HG02678 (cell line): ENCODE data around the gene CNGB1.
"Not testable (repeated sequence)": the region's sequence is repeated elsewhere in the genome, so short reads cannot be mapped to it uniquely, and the experiment has no call there.

Experiments used
- ATAC-seq: cut with Tn5 transposase; IDR thresholded peaks from one replicate; pipeline ENCODE4 v1.9.1; 2021; ENCODE audit warnings: mild to moderate bottlenecking, moderate library complexity; ENCODE audit not compliant: unreplicated experiment

CNGB1 gene

DNA sequence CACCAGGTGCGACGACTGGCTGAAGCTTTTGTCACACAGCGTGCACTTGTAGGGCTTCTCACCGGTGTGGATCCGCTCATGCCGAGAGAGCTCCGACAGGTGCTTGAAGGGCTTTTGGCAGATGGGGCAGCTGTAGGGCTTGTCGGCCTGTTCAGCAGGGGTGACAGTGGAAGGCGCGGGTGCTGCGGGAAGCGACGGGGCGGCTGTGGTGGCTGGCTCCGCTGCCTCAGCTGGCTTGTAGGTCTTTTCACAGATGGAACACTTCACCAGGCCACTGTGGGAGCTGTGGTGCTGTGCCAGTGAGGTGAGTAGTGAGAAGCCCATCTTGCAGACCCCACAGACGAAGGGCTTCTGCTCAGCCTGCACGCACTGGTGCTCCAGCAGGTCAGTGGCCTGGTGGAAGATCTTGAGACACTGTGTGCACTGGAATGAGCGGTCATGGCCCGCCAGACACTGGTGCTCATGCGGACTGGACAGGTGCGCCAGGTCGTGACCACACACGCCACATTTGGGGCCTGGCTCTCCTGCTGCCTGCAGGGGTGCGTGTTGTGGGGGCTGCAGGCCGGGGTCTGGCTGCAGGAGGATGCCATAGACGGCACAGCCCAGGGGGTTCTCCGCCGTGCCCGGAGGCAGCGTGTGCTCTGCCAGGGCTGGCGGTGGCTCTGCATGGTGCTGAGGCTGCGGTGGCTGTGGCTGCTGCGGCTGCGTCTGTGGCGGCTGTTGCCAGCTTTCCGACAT lies 26.8 kb upstream of the CNGB1 start:
- ATAC-seq, result no peak

DNA sequence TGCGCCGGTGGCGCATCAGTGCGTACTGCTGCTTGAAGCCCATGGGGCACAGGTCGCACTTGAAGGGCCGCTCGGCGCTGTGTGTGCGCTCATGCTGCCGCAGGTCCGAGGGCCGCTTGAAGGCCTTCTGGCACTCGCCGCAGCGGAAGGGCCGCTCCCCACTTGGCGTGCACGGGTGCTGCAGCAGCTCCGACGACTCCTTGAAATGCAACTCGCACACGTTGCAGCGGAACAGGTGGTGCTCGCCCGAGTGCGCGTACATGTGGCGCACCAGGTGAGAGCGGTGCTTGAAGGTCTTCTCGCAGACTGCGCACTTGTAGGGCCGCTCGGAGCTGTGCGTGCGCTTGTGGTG lies 26.2 kb upstream of the CNGB1 start:
- ATAC-seq, result no peak

DNA sequence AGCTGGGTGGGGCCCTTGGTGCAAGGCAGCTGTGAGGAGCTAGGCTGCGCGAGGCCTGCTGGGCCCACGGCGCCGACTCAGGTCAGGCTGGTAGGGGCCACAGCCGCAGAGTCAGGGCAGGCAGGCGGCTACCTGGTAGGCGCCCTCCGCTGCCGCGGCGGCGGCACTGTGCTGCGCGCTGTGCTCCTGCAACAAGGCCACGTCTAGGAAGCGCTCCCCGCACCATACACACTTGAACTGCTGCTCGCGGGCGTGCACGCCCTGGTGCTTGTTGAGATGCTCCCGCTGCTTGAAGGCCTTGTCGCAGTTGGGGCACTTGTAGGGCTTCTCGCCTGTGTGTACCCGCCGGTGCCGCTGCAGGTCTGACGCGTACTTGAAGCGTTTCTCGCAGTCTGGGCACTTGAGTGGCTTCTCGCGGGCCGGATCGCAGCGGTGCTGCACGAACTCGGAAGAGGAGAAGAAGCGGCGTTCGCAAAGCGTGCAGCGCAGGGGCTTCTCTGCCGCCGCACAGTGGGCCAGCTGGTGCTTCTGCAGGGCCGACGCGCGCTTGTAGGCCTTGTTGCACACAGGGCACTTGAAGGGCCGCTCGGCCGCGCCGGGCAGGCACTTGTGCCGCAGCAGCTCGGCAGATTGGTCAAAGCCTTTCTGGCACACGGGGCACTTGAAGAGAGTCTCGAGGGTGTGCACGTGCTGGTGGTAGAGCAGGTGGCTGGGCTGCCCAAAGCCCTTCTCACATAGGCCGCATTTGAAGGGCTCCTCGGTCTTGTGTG lies 25.7 kb upstream of the CNGB1 start:
- no peak for ATAC-seq

DNA sequence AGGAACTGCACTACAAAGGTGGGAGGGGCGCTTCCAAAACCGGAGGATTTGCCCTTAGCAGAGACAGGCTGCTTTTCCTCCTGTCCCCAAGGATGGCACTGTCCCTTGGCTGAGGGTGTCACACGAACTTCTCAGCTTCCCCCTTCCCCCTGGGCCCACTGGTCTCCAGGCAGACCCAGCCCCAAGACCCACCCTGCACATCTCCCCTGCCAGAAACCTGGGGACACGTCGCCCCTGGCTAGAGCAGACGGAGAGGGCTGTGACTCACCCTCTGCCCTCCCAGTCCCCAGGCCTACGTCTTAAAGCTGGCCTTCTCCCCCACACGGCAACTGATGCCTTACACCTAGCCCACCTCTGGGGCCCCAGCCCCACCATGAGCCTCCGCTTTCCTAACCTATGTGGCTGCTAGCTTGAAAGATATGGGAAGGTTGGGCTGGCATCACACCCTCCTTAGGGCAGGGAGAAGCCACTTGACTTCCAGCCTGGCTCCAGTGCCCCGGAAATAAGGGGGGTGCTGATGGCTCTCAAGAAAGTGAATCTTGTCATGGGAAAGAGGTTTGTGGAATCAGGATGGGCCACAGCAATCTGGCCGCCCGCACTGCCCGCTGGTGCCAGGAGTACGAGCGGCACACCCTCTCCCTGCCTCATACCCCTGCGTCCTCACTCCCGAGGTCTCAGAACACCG lies 24.9 kb upstream of the CNGB1 start:
- ATAC-seq, result no peak

DNA sequence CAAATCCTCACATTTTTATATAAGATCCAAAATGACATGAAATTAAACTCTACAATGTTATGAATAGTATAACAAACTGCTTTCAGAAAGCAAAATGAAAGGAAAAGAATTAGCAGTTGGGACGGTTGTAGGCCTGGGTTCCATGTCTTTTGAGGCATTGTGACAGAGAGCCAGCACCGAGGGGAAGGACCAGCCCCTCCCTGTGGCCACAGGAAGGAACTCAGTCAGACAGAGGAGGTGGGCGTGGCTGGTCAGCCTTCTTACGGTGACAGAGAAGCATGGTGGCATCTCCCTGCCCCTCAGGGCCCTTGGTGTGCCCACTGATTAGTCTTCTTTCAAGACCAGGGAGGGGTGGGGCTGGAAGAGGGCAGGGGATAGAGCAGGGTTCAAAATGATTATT lies 23.9 kb upstream of the CNGB1 start:
- no peak for ATAC-seq

DNA sequence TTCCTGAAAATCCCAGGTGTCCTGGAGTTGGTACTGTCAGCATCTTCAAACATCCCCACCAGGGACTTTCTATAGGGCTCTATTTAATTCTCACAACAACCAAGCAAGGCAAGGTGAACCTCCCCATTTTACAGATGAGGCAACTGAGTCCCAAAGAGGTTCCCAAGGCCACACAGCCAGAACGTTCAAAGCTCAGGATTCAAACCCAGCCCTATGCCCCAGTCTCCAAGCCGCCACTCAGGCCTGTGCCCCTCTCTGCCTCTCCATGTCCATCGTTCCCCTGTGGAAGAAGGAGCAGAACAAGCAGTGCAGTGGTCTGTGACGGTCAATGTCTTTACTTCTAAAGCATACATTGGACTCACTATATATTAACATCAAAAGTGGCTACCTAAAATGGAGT lies 23.4 kb upstream of the CNGB1 start:
- no peak for ATAC-seq

DNA sequence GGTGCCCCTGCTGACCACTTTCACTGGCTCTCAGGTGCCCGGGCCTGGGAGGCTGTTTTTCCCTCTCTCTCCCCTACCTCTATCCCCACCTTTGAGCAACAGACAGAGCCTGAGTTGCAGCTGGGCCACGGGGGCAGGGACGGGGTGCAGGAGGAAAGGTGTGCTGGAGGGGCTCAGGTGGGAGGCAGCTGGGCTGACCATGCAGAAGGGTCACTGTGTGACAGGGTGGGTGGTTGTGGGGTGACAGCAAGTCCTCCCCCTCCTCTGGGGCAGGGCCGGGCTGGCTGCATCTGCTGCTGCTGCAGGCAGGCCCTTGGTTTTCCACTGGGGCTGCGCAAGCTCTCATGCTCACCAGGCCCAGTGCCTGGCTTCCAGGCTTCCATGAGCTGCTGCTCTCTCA lies 23.0 kb upstream of the CNGB1 start:
- no peak for ATAC-seq

DNA sequence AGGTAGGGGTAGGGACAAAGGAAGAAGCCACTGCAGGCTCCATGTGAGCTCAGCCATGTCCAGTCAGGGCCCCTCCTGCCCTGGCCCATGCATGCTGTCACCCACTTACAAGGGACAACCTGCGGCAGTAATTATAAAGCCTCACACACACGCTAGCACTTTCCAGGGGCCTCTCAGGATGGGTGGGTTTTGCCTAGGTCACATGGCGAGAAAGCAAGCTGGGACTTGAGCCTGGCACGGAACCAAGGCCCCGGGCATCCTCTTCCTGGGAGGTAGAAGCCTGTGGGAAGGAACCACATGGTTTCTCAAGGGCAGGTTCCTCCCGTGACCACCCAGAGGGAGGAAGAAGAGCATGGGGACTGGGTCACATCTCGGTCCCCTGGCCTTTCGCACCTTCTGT lies 22.5 kb upstream of the CNGB1 start:
- no peak for ATAC-seq

DNA sequence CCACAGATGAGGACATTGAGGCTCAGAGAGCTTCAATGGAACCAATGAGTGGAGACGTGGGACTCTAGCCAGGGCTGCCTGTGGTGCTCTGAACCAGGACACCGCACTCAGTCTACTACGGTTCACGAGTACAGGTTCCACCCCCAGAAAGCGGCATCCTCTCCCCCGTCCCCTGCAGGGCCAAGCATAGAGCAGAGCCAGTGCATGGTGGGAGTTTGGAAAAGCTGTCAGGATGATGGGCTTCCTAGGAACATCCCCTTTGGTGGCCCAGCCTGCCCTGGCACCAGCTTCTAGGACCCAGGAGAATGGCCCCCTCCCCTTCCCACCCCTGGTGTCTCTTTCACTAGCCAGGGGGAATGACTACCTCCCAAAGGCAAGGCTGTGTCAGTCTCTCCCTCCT lies 21.2 kb upstream of the CNGB1 start:
- no peak for ATAC-seq

DNA sequence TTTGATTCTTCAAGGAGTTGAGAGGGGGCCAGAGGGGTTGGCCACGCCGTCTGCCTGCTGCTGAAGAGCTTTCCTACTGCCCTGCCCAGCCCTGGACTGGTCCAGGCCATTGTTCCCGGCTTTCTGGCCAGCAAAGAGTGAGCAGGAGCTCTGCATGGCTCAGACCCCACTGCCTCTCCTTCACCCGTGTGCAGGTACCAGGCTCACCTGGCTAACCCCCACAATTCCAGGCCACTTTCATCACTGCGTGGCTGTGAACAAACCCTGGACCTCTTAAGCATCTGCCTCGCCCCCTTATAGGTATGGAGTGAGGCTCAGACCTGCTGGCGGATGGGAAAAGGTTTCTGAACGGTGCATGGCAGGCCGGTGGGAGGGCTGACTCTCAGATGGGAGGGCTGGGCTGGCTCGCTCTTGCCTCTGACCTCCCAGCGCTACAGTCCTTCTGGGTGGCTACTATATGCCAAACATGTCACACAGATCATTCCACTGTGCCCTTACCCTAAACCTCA lies 20.7 kb upstream of the CNGB1 start:
- no peak for ATAC-seq

DNA sequence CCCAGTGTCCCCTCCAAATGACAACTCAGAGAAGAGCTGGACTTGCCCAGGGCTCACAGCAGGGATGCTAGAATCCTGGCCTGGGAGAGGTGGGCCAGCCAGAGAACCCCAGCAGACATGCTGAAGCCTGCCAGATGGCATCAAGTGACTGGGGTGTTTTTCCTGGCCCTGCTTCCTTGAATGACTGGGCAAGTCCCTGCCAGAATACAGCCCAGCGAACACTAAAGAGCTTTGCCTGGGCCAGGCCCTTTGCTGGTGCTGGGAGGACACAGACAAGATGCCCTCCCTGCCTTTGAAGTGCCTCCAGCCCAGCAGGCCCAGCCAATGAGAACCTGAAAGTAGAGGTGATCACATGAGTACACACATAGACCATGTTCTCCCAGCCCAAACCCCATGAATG lies 18.0 kb upstream of the CNGB1 start:
- no peak for ATAC-seq

DNA sequence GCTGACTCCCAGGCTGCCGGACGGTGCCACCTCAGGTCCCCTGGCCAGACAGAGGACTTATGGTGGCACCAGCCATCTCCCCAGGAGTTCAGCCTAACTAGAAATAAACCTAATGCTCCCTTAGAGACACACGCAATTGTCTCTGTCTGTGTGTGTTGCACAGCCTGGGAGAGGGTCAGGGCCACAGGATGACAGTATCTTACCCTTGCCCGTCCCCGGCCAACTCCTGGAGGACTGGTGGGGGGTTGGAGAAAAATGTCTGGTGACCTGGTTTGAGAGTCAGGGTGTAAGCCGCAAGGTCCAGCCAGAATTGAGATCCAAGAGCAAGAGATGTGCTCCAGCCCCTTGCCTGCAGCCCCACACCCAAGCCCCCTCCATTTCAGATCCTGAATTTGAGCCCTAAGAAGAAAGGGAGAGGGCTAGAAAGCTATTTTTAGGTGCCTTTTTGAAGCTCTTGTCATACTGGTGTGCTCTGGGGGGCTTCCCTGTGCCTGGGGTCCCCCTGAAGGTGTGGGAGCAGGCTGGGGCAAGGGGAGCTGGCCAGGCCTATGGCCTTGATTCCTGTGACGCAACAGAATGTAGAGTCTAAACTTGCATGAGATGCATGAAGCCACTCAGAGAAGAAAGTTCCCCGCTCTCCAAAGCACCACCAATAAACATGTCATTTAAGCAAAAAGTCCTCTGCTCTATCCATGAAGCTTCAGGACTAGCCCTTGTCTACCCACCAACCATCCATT lies 16.7 kb upstream of the CNGB1 start:
- no peak for ATAC-seq

DNA sequence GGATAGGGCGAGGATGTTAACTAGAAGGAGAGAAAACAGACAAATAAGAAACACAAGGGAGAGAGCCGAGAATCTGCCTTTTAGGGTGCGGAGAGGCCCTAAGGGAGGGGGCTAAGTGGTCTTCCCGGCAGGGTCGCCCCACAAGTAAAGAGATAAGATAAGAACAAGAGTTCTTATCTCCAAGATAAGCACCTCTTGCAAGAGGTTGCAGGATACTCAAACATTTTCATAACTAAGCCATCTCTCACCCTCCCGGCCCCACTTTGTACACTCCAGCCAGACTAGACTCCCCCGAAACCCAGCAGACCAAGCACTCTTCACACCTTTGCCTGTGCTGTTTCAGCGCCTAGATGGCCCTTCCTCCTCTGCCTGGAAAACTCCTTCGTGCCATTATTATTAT lies 15.3 kb upstream of the CNGB1 start:
- ATAC-seq, result no peak

DNA sequence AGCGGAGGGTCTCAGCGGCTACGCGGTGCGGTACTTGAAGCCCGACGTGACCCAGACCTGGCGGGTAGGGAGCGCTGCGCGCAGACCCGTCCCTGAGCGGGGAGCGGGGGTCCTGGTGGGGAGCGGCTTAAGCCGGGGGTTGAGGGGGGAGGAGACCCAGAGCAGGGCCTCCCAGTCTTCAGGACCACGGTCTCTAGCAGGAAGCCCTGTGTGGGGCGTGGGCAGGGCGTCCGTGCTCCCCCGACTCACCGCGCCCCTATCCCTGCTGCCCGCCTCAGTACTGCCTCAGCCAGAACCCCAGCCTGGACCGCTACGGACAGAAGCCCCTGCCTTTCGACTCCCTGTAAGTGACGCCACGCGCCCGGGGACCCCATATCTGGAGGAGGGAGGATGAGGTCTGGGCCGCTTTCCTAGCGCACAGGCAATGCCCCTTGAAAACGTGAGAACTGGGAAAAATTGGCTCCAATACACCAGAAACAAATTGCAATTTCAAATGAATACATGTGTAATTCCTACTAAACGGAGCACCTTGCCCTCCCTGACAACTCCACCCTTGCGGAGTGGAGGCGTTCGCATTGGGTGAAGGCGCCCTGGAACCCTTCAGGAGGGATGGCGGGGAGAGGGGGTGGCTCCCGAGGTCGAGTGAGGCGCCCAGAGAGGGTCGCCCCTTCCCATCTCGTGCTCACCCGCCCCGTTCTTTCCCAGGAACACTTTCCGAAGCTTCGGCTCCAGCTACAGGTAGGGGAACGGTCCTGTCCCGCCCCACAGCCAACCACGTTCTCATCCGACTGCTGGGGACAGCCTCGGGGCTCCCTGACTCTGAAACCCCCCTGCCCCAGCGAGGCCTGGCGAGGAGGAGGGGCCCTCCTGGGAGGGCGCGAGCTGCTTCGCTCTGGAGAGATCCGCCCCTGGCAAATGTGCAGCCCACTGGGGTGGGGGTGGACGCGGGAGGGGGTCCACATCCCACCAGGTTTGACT lies 14.6 kb upstream of the CNGB1 start:
- peak; percentile 20 for ATAC-seq

DNA sequence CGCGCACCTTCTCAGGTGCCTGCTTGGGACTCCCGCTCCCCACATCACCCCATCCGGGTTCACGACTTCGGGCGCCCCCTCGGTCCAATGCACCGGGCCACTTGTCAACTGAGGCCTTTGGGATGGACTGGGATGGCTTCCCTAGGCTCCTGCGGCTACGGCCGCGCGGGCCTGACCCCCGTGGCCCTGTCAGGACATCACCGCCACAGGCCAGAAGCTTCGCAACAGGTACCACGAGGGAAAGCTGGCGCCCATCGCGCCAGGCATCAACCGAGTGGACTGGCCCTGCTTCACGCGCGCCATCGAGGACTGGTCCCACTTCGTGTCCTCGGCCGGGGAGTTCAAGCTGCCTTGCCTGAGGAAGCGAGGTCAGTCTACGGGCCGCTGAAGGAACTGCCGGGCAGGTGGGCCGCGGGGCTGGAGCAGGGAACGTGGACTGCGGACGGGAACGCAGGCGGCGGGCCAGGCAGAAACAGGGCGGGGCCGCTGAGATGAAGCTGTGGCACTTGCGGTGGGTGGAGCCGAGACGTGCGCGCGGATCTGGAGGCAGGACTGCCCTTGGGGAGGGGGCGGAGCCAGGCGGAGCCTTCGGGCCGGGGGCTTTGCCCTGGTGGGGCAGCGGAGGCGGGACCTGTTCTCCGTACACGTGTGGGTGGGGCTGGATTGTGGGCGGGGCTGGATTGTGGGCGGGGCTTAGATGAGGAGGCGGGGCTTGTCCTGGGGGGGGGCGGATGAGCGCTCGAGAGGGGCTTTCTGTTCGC lies 13.7 kb upstream of the CNGB1 start:
- ATAC-seq, result peak; percentile 76

DNA sequence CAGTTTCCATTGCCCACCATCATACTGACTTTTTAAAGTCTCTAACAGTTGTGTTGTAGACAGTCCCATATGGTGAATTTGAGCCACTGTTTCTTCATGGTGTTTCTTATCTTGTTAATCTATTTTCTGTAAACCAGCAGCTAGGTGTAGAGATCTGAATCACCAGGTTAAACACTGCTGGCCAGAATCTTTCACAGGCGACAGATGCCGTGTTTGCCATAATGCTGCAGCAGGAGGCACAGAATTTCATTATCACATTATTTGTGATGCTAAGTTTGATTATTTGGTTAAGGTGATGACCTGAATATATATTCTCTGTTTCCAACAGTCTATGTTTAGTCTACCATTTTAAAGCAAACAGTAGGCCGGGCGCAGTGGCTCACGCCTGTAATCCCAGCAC lies 11.5 kb upstream of the CNGB1 start:
- no peak for ATAC-seq

DNA sequence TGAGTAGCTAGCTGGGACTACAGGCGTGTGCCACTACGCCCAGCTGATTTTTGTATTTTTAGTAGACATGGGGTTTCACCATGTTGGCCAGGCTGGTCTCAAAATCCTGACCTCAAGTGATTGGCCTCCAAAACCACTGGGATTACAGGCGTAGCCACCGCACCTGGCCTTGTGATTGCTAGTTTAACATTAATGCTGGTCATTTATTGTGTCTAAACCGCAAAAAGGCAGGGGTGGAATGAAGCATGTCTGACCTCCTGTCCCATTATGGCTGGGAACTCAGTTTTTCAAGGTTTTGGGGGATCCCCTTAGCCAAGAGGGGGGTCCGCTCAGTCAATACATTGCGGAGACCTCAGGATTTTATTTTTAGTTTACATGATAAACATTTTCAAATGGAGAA lies 10.7 kb upstream of the CNGB1 start:
- no peak for ATAC-seq

DNA sequence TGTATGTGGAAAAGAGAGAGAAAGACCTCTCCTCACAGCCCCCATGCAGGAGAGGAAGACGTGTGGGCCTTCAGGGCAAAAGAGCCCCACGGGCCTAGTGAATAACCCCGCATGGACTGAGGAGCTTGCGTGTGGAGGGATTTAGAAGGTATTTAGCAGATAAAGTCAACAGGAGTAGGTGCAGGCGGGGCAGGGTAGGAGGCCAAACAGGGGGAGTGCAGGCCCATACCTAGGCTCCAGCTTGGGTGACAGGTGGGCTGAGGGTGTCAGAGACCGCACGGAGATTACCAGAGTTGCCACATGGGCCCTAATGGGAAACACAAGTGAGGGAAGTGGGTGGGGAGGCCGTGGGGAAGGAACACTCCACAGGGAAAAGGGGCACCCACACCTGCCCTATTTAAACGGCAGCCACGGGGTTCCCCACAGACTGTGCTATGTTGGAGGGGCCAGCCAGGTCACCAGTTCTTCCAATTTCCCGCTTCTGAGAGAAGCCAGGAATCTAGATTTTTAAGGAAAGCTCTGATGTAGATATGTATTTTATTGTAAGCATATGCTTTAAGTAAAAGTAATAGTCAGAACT lies 8.2 kb upstream of the CNGB1 start:
- ATAC-seq, result no peak

DNA sequence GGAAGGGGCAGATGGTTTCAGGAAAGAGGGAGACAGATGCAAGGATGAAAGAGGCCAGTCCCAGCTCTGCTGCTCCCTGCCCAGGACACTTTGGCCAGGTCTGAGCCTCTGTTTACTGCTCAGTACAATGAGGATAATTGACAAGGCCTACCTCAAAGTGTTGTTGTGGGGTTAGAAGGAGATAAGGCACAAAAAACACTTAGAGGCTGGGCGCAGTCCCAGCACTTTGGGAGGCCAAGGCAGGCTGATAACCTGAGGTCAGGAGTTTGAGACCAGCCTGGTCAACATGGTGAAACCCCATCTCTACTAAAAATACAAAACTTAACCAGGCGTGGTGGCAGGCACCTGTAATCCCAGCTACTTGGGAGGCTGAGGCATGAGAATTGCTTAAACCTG lies 7.1 kb upstream of the CNGB1 start:
- ATAC-seq, result not testable (repeated sequence)
